ENCODE measurements around the gene LDLRAD3. TPM values are rescaled to one million over a fixed set of nuclear protein-coding genes. Genes with fewer than 3 reads are reported as not detected.

Gene LDLRAD3
- total RNA-seq, 2 experiments from 2014 or later = 0.22 to 0.59 TPM

GRCh38 chr11:35917676-35918075 is 26.2 kb upstream of the LDLRAD3 start:
- Mint-ChIP-seq H3K27me3 (peaks cover 8% of the 10 kb centered on the region), H3K4me3 (no peak overlapping the region), H3K4me1 (ENCODE audit: low read depth) (no peaks in the 10 kb centered on the region), H3K36me3 (ENCODE audit: low read depth) (no peaks in the 10 kb centered on the region), H3K9me3 (no peaks in the 10 kb centered on the region), H3K27ac (no peak overlapping the region)
- no peak for DNase-seq
- ATAC-seq = no peak
- intact Hi-C loops (cut with micrococcal nuclease) = no loop called here
- ChIA-PET CTCF (no interaction called here), POLR2A (no interaction called here)
- TF ChIP-seq CTCF (IDR thresholded peaks at IDR 0.05) = no peak

GRCh38 chr11:35918716-35919115 is 25.1 kb upstream of the LDLRAD3 start:
- no peaks in the 10 kb centered on the region for H3K4me1 Mint-ChIP-seq (ENCODE audit: low read depth)
- no peak for TF ChIP-seq CTCF (IDR thresholded peaks at IDR 0.05)
- CTCF ChIA-PET = no interaction called here
- H3K9me3 Mint-ChIP-seq = no peaks in the 10 kb centered on the region
- ATAC-seq (no peak), DNase-seq (no peak)
- H3K27ac Mint-ChIP-seq = no peak overlapping the region
- H3K4me3 Mint-ChIP-seq = no peak overlapping the region
- POLR2A ChIA-PET = no interaction called here
- intact Hi-C loops (cut with micrococcal nuclease) = no loop called here
- no peaks in the 10 kb centered on the region for H3K36me3 Mint-ChIP-seq (ENCODE audit: low read depth)
- H3K27me3 Mint-ChIP-seq = peaks cover 8% of the 10 kb centered on the region

GRCh38 chr11:35919244-35919643 is 24.6 kb upstream of the LDLRAD3 start:
- H3K9me3 Mint-ChIP-seq = no peaks in the 10 kb centered on the region
- CTCF ChIA-PET = no interaction called here
- no peak for TF ChIP-seq CTCF (IDR thresholded peaks at IDR 0.05)

GRCh38 chr11:35923452-35923851 is 20.4 kb upstream of the LDLRAD3 start:
- H3K36me3 Mint-ChIP-seq (ENCODE audit: low read depth) = no peaks in the 10 kb centered on the region
- ChIA-PET POLR2A (no interaction called here), CTCF (interaction anchor here (1.0 kb wide), 1 partner anchor 308 kb away, joined by 3 read pairs; no protein-coding TSS in a partner anchor)
- intact Hi-C loops (cut with micrococcal nuclease) = no loop called here
- H3K9me3 Mint-ChIP-seq = no peaks in the 10 kb centered on the region
- H3K4me1 Mint-ChIP-seq (ENCODE audit: low read depth) = no peaks in the 10 kb centered on the region
- no peak overlapping the region for H3K27ac Mint-ChIP-seq
- ATAC-seq (no peak), DNase-seq (no peak)
- TF ChIP-seq CTCF (IDR thresholded peaks at IDR 0.05) = no peak
- H3K4me3 Mint-ChIP-seq = no peak overlapping the region
- peaks cover 4% of the 10 kb centered on the region for H3K27me3 Mint-ChIP-seq

More at GRCh38 chr11:35919244-35919643, 24.6 kb upstream of the LDLRAD3 start:
- Mint-ChIP-seq H3K27me3 (peaks cover 8% of the 10 kb centered on the region), H3K27ac (no peak overlapping the region), H3K4me3 (no peak overlapping the region), H3K4me1 (ENCODE audit: low read depth) (no peaks in the 10 kb centered on the region), H3K36me3 (ENCODE audit: low read depth) (no peaks in the 10 kb centered on the region)
- DNase-seq = no peak
- POLR2A ChIA-PET = no interaction called here
- no peak for ATAC-seq
- intact Hi-C loops (cut with micrococcal nuclease) = no loop called here

GRCh38 chr11:35924811-35925210 is 19.1 kb upstream of the LDLRAD3 start:
- H3K27me3 Mint-ChIP-seq = peaks cover 3% of the 10 kb centered on the region
- ChIA-PET CTCF (no interaction called here), POLR2A (interaction anchor here (0.6 to 1.5 kb wide), 2 partner anchors 42 to 227 kb away, joined by 3 read pairs; no protein-coding TSS in a partner anchor)
- H3K36me3 Mint-ChIP-seq (ENCODE audit: low read depth) = no peaks in the 10 kb centered on the region
- TF ChIP-seq CTCF (IDR thresholded peaks at IDR 0.05) = no peak
- no peaks in the 10 kb centered on the region for H3K9me3 Mint-ChIP-seq
- no peak for ATAC-seq
- no peaks in the 10 kb centered on the region for H3K4me1 Mint-ChIP-seq (ENCODE audit: low read depth)
- no peak overlapping the region for H3K27ac Mint-ChIP-seq
- DNase-seq = no peak
- intact Hi-C loops (cut with micrococcal nuclease) = no loop called here
- H3K4me3 Mint-ChIP-seq = no peak overlapping the region

Data from activated CD8-positive, alpha-beta T cell treated with anti-CD3 and anti-CD28 coated beads for 36 hours (primary cell).